GM18499 (cell line): Measurements from ENCODE around the gene NACC2.
"Not testable (repeated sequence)": the region's sequence is repeated elsewhere in the genome, so short reads cannot be mapped to it uniquely, and the experiment has no call there.

Experiments
- ATAC-seq: cut with Tn5 transposase; IDR thresholded peaks from one replicate; pipeline ENCODE4 v1.9.1; 2021; ENCODE audit warnings: moderate number of reproducible peaks; ENCODE audit not compliant: insufficient read depth, unreplicated experiment

Gene NACC2

GRCh38 chr9:136049491-136050265 is 45.4 kb downstream of the NACC2 start:
- no peak for ATAC-seq

- ATAC-seq: no peak
Observed at GRCh38 chr9:136048560-136049411, 46.3 kb downstream of the NACC2 start.

GRCh38 chr9:136047775-136048559 is 47.1 kb downstream of the NACC2 start:
- ATAC-seq: no peak

- no peak for ATAC-seq
Observed at GRCh38 chr9:136047076-136047774, 47.9 kb downstream of the NACC2 start.

GRCh38 chr9:136046554-136046920 is 48.6 kb downstream of the NACC2 start:
- ATAC-seq: no peak

- no peak for ATAC-seq
Observed at GRCh38 chr9:136045595-136046553, 49.2 kb downstream of the NACC2 start.

- no peak for ATAC-seq
Observed at GRCh38 chr9:136044971-136045594, 50.0 kb downstream of the NACC2 start.

GRCh38 chr9:136044207-136044970 is 50.7 kb downstream of the NACC2 start:
- ATAC-seq: no peak

- no peak for ATAC-seq
Observed at GRCh38 chr9:136043441-136043991, 51.6 kb downstream of the NACC2 start.

GRCh38 chr9:136042541-136042940 is 52.5 kb downstream of the NACC2 start:
- ATAC-seq: no peak

- not testable (repeated sequence) for ATAC-seq
Observed at GRCh38 chr9:136040848-136041247, 54.2 kb downstream of the NACC2 start.

GRCh38 chr9:136039488-136039887 is 55.6 kb downstream of the NACC2 start:
- no peak for ATAC-seq

- ATAC-seq: no peak
Observed at GRCh38 chr9:136036848-136037247, 58.2 kb downstream of the NACC2 start.

GRCh38 chr9:136036050-136036449 is 59.0 kb downstream of the NACC2 start:
- no peak for ATAC-seq

- no peak for ATAC-seq
Observed at GRCh38 chr9:136031741-136032730, 63.1 kb downstream of the NACC2 start.

GRCh38 chr9:136031094-136031493 is 64.0 kb downstream of the NACC2 start:
- no peak for ATAC-seq
